HCT116 (cell line): ENCODE data around the gene MLPH. TPM values are rescaled to one million over a fixed set of nuclear protein-coding genes. Genes with fewer than 3 reads are reported as not detected.

Experiments used
- ATAC-seq: fragments of 200-7000 bp; cut with Tn5 transposase; 2 replicates; pipeline ENCODE4 v1.9.1; 2020; ENCODE audit warnings: mild to moderate bottlenecking, moderate library complexity
- BruUV-seq: library from RNA; stranded (reverse); fragments of 400-500 nt; replicated peaks from 2 replicates; lab custom pipeline; 2021; lab: Mats Ljungman, UMichigan
- CTCF ChIA-PET: fragments of 300-600 bp; sonication (Branson Sonifier 250); formaldehyde crosslinking; loops from one replicate; lab custom pipeline; 2021; ENCODE audit warnings: antibody characterized with exemption; lab: Charles Lee
- POLR2A ChIA-PET: fragments of 300-600, 350-600 bp; sonication (Branson Sonifier 250); formaldehyde crosslinking; loops from one replicate; lab custom pipeline; 2021; ENCODE audit warnings: antibody characterized with exemption; lab: Charles Lee
- RAD21 ChIA-PET, 2 experiments: fragments of 300-600 bp; sonication (Branson Sonifier 250); formaldehyde crosslinking; loops; one replicate each; lab custom pipeline; 2023; ENCODE audit warnings: low total read pairs in 2 of 2; ENCODE audit not compliant: uncharacterized antibody in 2 of 2, unreplicated experiment in 2 of 2, low non-redundant PET in 1 of 2; lab: Charles Lee
- DNase-seq: peaks from one replicate; pipeline ENCODE4 v3.0.0-alpha.2; 2010; ENCODE audit warnings: low read depth, low spot score
- H2AFZ ChIP-seq: fragments of 200-600 bp; shearing (Covaris generic), sonication (generic); 2 replicates; pipeline ENCODE4 v1.6.1; 2017; ENCODE audit warnings: low read depth, mixed run types, mixed read lengths, antibody characterized with exemption, low read length; ENCODE audit not compliant: poor library complexity, severe bottlenecking
- H3K27ac ChIP-seq: 2 replicates; pipeline ENCODE4 v1.5.1; 2012; ENCODE audit warnings: low read depth, low read length
- H3K27me3 ChIP-seq: fragments of 200-600 bp; sonication (generic); 2 replicates; pipeline ENCODE4 v1.6.1; 2016; ENCODE audit warnings: mixed run types, low read length, mixed read lengths; ENCODE audit not compliant: insufficient read depth
- H3K36me3 ChIP-seq, 2 experiments: fragments of 200-500 bp in 1 of 2; fragments of 200-600 bp in 1 of 2; sonication (Bioruptor generic) in 1 of 2; sonication (generic) in 1 of 2; 2 replicates each; pipeline versions ENCODE4 v1.5.1 to v1.6.1; 2014 to 2016; ENCODE audit warnings: low read length in 2 of 2, inconsistent platforms in 1 of 2, mixed read lengths in 1 of 2, mixed run types in 1 of 2; ENCODE audit not compliant: insufficient read depth in 2 of 2, control insufficient read depth in 1 of 2
- H3K4me1 ChIP-seq, 2 experiments: fragments of 200-600 bp in 1 of 2; sonication (generic) in 1 of 2; 2 replicates each; pipeline versions ENCODE4 v1.5.1 to v1.6.1; 2012 to 2017; ENCODE audit warnings: low read length in 2 of 2, inconsistent platforms in 1 of 2, mild to moderate bottlenecking in 1 of 2, mixed read lengths in 1 of 2, mixed run types in 1 of 2, moderate library complexity in 1 of 2; ENCODE audit not compliant: insufficient read depth in 2 of 2, control insufficient read depth in 1 of 2
- H3K4me2 ChIP-seq: fragments of 200-600 bp; sonication (generic); 2 replicates; pipeline ENCODE4 v1.6.1; 2017; ENCODE audit warnings: mixed run types, low read length, mixed read lengths
- H3K4me3 ChIP-seq, 2 experiments: fragments of 200-600 bp in 1 of 2; sonication (generic) in 1 of 2; replicated peaks in 1 of 2; 2 replicates each; pipeline ENCODE4 v1.5.1; 2011 to 2016; ENCODE audit warnings: low read length in 2 of 2, control low read depth in 1 of 2, low read depth in 1 of 2, mild to moderate bottlenecking in 1 of 2, mixed read lengths in 1 of 2, mixed run types in 1 of 2
- H3K79me2 ChIP-seq: fragments of 200-600 bp; sonication (generic); 2 replicates; pipeline ENCODE4 v1.6.1; 2017; ENCODE audit warnings: mild to moderate bottlenecking, mixed run types, low read length, moderate library complexity, mixed read lengths; ENCODE audit not compliant: insufficient read depth
- H3K9ac ChIP-seq: fragments of 200-600 bp; sonication (generic); 2 replicates; pipeline ENCODE4 v1.6.1; 2016; ENCODE audit warnings: low read length, mixed read lengths
- H3K9me2 ChIP-seq: fragments of 200-600 bp; sonication (generic), shearing (Covaris generic); 2 replicates; pipeline ENCODE4 v1.6.1; 2017; ENCODE audit warnings: mixed run types, mild to moderate bottlenecking, moderate library complexity; ENCODE audit not compliant: insufficient read depth
- H3K9me3 ChIP-seq, 2 experiments: fragments of 200-500 bp in 1 of 2; fragments of 200-600 bp in 1 of 2; sonication (Bioruptor generic) in 1 of 2; sonication (generic) in 1 of 2; 2 replicates each; pipeline ENCODE4 v1.6.1; 2014 to 2017; ENCODE audit warnings: low read length in 2 of 2, mixed read lengths in 2 of 2, inconsistent platforms in 1 of 2, low read depth in 1 of 2, mild to moderate bottlenecking in 1 of 2, mixed run types in 1 of 2, moderate library complexity in 1 of 2; ENCODE audit not compliant: control insufficient read depth in 1 of 2, insufficient read depth in 1 of 2
- H4K20me1 ChIP-seq: fragments of 200-600 bp; sonication (generic), shearing (Covaris generic); 2 replicates; pipeline ENCODE4 v1.6.1; 2017; ENCODE audit warnings: mixed run types, mild to moderate bottlenecking, moderate library complexity; ENCODE audit not compliant: insufficient read depth
- CEBPB ChIP-seq: IDR thresholded peaks from 2 replicates; pipeline ENCODE4 v1.6.1; 2012; ENCODE audit warnings: low read depth
- EZH2phosphoT487 ChIP-seq: fragments of 200-600 bp; IDR thresholded peaks from 2 replicates; pipeline ENCODE4 v1.6.1; 2018; ENCODE audit warnings: antibody characterized with exemption, borderline replicate concordance
- MAX ChIP-seq: IDR thresholded peaks from 2 replicates; pipeline ENCODE4 v1.6.1; 2012
- POLR2AphosphoS5 ChIP-seq: IDR thresholded peaks from 2 replicates; pipeline ENCODE4 v1.6.1; 2011; ENCODE audit warnings: mild to moderate bottlenecking, low read depth, low read length, moderate library complexity
- RAD21 ChIP-seq: IDR thresholded peaks from 2 replicates; pipeline ENCODE4 v1.6.1; 2012; ENCODE audit warnings: low read depth, mild to moderate bottlenecking
- SP1 ChIP-seq: IDR thresholded peaks from 2 replicates; pipeline ENCODE4 v1.6.1; 2012; ENCODE audit warnings: low read depth
- SRF ChIP-seq: IDR thresholded peaks from 2 replicates; pipeline ENCODE4 v1.6.1; 2012; ENCODE audit warnings: low read depth
- TCF7L2 ChIP-seq: IDR thresholded peaks from 2 replicates; pipeline ENCODE4 v1.7.0; 2011; ENCODE audit warnings: borderline replicate concordance, inconsistent platforms; ENCODE audit not compliant: insufficient read depth, insufficient read length; ENCODE audit errors: extremely low read depth
- YY1 ChIP-seq: IDR thresholded peaks from 2 replicates; pipeline ENCODE4 v1.6.1; 2011; ENCODE audit warnings: low read length, low read depth, moderate library complexity, mild to moderate bottlenecking; ENCODE audit not compliant: insufficient replicate concordance; ENCODE audit errors: extremely low read depth
- ZFX ChIP-seq: fragments of 450-650 bp; IDR thresholded peaks from 2 replicates; pipeline ENCODE4 v1.6.1; 2017
- intact Hi-C: fragments of 100-400 bp; cut with micrococcal nuclease; formaldehyde crosslinking; loops from 2 replicates; pipeline ENCODE4 v1.10.0; 2022
- total RNA-seq: library from RNA; stranded (reverse); gene quantifications from one replicate; pipeline ENCODE4 v1.2.1, GENCODE V29; 2021; ENCODE audit not compliant: unreplicated experiment
- TF ChIP-seq, protein P1 (sequence below): IDR thresholded peaks from 2 replicates; pipeline ENCODE4 v1.6.1; 2012
- TF ChIP-seq, protein P2 (sequence below): IDR thresholded peaks from 2 replicates; pipeline ENCODE4 v1.6.1; 2012; ENCODE audit warnings: low read depth

The MLPH gene
- total RNA-seq, 1 experiment from 2014 or later, result 81.4 TPM

DNA sequence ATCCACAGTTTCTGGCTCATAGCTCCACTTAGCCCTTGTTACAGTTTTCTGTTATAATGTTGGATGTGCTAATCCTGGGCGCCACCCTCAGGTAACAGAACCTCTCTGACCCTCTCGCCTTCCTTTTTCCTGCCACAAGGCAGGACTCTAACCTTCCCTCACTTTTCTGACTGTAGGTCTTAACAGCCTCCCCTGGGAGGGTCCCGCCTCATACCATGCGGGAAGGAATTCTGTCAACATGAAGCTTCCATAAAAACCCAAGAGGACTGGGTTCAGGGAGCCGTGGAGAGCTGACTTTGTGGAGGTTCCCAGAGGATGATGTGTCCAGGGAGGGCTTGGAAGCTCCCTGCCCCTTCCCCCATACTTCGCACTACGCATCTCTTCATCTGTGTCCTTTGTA lies 115.4 kb downstream of the MLPH start:
- DNase-seq (no peak), ATAC-seq (0 out of 2 replicates have a peak, but pooled peaks have one; percentile 35)
- no peaks in the 10 kb centered on the region for H3K27me3 ChIP-seq
- ChIA-PET RAD21 (no interaction called here), CTCF (interaction anchor here (1.0 to 1.4 kb wide), 3 partner anchors 83 to 142 kb away, joined by 3 to 5 read pairs (median 3); no protein-coding TSS in a partner anchor), POLR2A (interaction anchor here (1.6 kb wide), 1 partner anchor 11 kb away, joined by 3 read pairs; no protein-coding TSS in a partner anchor)
- no peaks in the 10 kb centered on the region for H3K9me3 ChIP-seq
- no peak overlapping the region for H3K27ac ChIP-seq
- BruUV-seq, result no TSS peak
- H3K36me3 ChIP-seq, result no peaks in the 10 kb centered on the region
- no peaks in the 10 kb centered on the region for H4K20me1 ChIP-seq
- no peak overlapping the region for H2AFZ ChIP-seq
- no peaks in the 10 kb centered on the region for H3K9me2 ChIP-seq
- intact Hi-C loops, result no loop called here
- TF ChIP-seq, protein P1, sequence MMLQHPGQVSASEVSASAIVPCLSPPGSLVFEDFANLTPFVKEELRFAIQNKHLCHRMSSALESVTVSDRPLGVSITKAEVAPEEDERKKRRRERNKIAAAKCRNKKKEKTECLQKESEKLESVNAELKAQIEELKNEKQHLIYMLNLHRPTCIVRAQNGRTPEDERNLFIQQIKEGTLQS, result no peak
- TF ChIP-seq RAD21, result peak; percentile 31; the same call in 1 of the 2 replicates
- no peak overlapping the region for H3K4me2 ChIP-seq
- no peak overlapping the region for H3K4me3 ChIP-seq
- no peak overlapping the region for H3K9ac ChIP-seq
- H3K79me2 ChIP-seq, result no peaks in the 10 kb centered on the region
- no peaks in the 10 kb centered on the region for H3K4me1 ChIP-seq

DNA sequence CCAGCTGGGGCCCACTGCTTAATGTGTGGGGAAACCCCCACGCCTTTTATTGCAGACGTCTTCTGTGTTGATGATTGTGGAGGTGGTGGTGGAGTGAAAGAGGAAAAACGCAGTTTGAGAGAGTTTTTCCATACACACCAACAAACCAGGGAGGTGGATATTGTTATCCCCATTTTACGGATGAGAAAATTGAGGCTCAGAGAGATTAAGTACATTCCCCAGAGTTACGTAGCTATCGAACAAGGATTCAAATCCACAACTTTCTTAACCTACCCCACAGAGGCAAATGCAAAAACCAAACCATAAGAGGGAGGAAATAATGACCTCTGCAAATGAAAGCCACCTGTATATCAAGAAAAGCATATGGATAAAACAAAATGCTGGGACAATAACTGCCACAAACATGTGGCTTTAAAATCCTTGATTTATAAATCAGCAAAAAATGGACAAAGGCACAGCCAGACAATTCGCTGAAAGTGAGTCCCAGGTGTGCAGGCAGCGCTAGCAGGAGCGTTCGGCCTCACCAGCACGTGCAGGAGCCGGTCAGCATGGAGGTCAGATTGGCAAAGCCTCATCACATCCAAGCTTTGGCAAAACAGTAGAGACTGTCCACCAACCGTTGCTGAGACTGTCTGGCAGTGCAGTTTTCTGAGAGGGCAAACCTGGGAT lies 116.1 kb downstream of the MLPH start:
- H3K4me3 ChIP-seq, result no peak overlapping the region
- H2AFZ ChIP-seq, result no peak overlapping the region
- no peaks in the 10 kb centered on the region for H3K9me2 ChIP-seq
- no peaks in the 10 kb centered on the region for H3K9me3 ChIP-seq
- no peak overlapping the region for H3K4me2 ChIP-seq
- ATAC-seq, result no peak
- no peak for TF ChIP-seq SRF
- no peak for TF ChIP-seq SP1
- no peak for TF ChIP-seq CEBPB
- TF ChIP-seq TCF7L2, result no peak
- TF ChIP-seq, protein P2, sequence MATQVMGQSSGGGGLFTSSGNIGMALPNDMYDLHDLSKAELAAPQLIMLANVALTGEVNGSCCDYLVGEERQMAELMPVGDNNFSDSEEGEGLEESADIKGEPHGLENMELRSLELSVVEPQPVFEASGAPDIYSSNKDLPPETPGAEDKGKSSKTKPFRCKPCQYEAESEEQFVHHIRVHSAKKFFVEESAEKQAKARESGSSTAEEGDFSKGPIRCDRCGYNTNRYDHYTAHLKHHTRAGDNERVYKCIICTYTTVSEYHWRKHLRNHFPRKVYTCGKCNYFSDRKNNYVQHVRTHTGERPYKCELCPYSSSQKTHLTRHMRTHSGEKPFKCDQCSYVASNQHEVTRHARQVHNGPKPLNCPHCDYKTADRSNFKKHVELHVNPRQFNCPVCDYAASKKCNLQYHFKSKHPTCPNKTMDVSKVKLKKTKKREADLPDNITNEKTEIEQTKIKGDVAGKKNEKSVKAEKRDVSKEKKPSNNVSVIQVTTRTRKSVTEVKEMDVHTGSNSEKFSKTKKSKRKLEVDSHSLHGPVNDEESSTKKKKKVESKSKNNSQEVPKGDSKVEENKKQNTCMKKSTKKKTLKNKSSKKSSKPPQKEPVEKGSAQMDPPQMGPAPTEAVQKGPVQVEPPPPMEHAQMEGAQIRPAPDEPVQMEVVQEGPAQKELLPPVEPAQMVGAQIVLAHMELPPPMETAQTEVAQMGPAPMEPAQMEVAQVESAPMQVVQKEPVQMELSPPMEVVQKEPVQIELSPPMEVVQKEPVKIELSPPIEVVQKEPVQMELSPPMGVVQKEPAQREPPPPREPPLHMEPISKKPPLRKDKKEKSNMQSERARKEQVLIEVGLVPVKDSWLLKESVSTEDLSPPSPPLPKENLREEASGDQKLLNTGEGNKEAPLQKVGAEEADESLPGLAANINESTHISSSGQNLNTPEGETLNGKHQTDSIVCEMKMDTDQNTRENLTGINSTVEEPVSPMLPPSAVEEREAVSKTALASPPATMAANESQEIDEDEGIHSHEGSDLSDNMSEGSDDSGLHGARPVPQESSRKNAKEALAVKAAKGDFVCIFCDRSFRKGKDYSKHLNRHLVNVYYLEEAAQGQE, result no peak
- TF ChIP-seq MAX, result no peak
- no peak for TF ChIP-seq RAD21
- no peak for TF ChIP-seq ZFX
- TF ChIP-seq POLR2AphosphoS5, result no peak
- TF ChIP-seq EZH2phosphoT487, result no peak
- TF ChIP-seq YY1, result no peak
- H3K27me3 ChIP-seq, result no peaks in the 10 kb centered on the region
- no peaks in the 10 kb centered on the region for H4K20me1 ChIP-seq
- H3K9ac ChIP-seq, result no peak overlapping the region
- H3K4me1 ChIP-seq, result no peaks in the 10 kb centered on the region
- RAD21 ChIA-PET, result no interaction called here
- POLR2A ChIA-PET, result no interaction called here
- no TSS peak for BruUV-seq
- intact Hi-C loops, result no loop called here
- H3K27ac ChIP-seq, result no peak overlapping the region
- no peaks in the 10 kb centered on the region for H3K79me2 ChIP-seq
- CTCF ChIA-PET, result no interaction called here
- DNase-seq, result no peak
- no peaks in the 10 kb centered on the region for H3K36me3 ChIP-seq
